ENCODE measurements around the gene SNX8.
A peak's percentile ranks its signal among the peaks of the same experiment; 100 is the strongest.

- TF ChIP-seq CTCF (IDR thresholded peaks at IDR 0.05): no peak
- peak; percentile 74 for TF ChIP-seq POLR2AphosphoS5 (IDR thresholded peaks at IDR 0.05; ENCODE audit: low read depth, low read length)
- peak; percentile 96; the same call in 1 of the 2 replicates for TF ChIP-seq SIN3A (IDR thresholded peaks at IDR 0.05; ENCODE audit: borderline replicate concordance, insufficient read depth, low read depth, low read length)
- no peak for TF ChIP-seq TCF7L2 (IDR thresholded peaks at IDR 0.05; ENCODE audit: low read depth, low read length)
- 0 out of 4 replicates have a peak, but pooled peaks of 1 of the 2 experiments have one; percentile 29 for TF ChIP-seq REST (IDR thresholded peaks at IDR 0.05; ENCODE audit: insufficient read depth in 1 of 2, low read depth in 2 of 2, low read length in 1 of 2)
These were observed at the start of gene SNX8 for GRCh38 chr7:2314209-2314955.
